Measurements from ENCODE around the gene PCDHGB5. TPM values are rescaled to one million over a fixed set of nuclear protein-coding genes. Genes with fewer than 3 reads are reported as not detected.

PCDHGB5 gene
- 34.3 and 47.0 TPM in 2 replicates for total RNA-seq

GRCh38 chr5:141397756-141398551, at the start of gene PCDHGB5:
Gene PCDHGB5, plus strand, starts transcription at chr5:141397947. Its CDS starts 181 bp downstream, at chr5:141398128.

GRCh38 chr5:141349917-141350619, 47.7 kb upstream of the PCDHGB5 start, which contains the start of gene PCDHGB1:
Gene PCDHGB1, plus strand, starts transcription at chr5:141350099. Its CDS starts 162 bp downstream, at chr5:141350261.

GRCh38 chr5:141354900-141355469, 42.8 kb upstream of the PCDHGB5 start, which contains the start of gene PCDHGA4:
Gene PCDHGA4, plus strand, starts transcription at chr5:141355021. Its CDS starts 87 bp downstream, at chr5:141355108.

GRCh38 chr5:141359790-141360426, 37.8 kb upstream of the PCDHGB5 start, which contains the start of gene PCDHGB2:
Gene PCDHGB2, plus strand, starts transcription at chr5:141359994. Its CDS starts 142 bp downstream, at chr5:141360136.

GRCh38 chr5:141363952-141364660, 33.6 kb upstream of the PCDHGB5 start, which contains the start of gene PCDHGA5:
Gene PCDHGA5, plus strand, starts transcription at chr5:141364162. Its CDS starts 169 bp downstream, at chr5:141364331.

GRCh38 chr5:141369994-141370848, 27.5 kb upstream of the PCDHGB5 start, which contains the start of gene PCDHGB3:
Gene PCDHGB3, plus strand, starts transcription at chr5:141370242. Its CDS starts 153 bp downstream, at chr5:141370395.

GRCh38 chr5:141373673-141374317, 24.0 kb upstream of the PCDHGB5 start, which contains the start of gene PCDHGA6:
Gene PCDHGA6, plus strand, starts transcription at chr5:141373891. Its CDS starts 193 bp downstream, at chr5:141374084.

GRCh38 chr5:141382469-141383294, 15.1 kb upstream of the PCDHGB5 start, which contains the start of gene PCDHGA7:
Gene PCDHGA7, plus strand, starts transcription at chr5:141382742. Its CDS starts 158 bp downstream, at chr5:141382900.

GRCh38 chr5:141387557-141388311, 10.0 kb upstream of the PCDHGB5 start, which contains the start of gene PCDHGB4:
Gene PCDHGB4, plus strand, starts transcription at chr5:141387698. Its CDS starts 187 bp downstream, at chr5:141387885.

GRCh38 chr5:141392429-141393198, 5.1 kb upstream of the PCDHGB5 start, which contains the start of gene PCDHGA8:
Gene PCDHGA8, plus strand, starts transcription at chr5:141392633. Its CDS starts 181 bp downstream, at chr5:141392814.

GRCh38 chr5:141402553-141403243, 5.0 kb downstream of the PCDHGB5 start, which contains the start of gene PCDHGA9:
Gene PCDHGA9, plus strand, starts transcription at chr5:141402778. Its CDS starts 175 bp downstream, at chr5:141402953.

GRCh38 chr5:141407790-141408505, 10.2 kb downstream of the PCDHGB5 start, which contains the start of gene PCDHGB6:
Gene PCDHGB6, plus strand, starts transcription at chr5:141408021. Its CDS starts 182 bp downstream, at chr5:141408203.

GRCh38 chr5:141412854-141413539, 15.2 kb downstream of the PCDHGB5 start, which contains the start of gene PCDHGA10:
Gene PCDHGA10, plus strand, starts transcription at chr5:141412987. Its CDS starts 189 bp downstream, at chr5:141413176.

GRCh38 chr5:141417494-141418172, 19.9 kb downstream of the PCDHGB5 start, which contains the start of gene PCDHGB7:
Gene PCDHGB7, plus strand, starts transcription at chr5:141417677. Its CDS starts 183 bp downstream, at chr5:141417860.

